Measurements from ENCODE around the gene CAMK2N2. TPM values are rescaled to one million over a fixed set of nuclear protein-coding genes. Genes with fewer than 3 reads are reported as not detected.

The CAMK2N2 gene
- total RNA-seq, 1 experiment from 2014 or later, result not detected

DNA sequence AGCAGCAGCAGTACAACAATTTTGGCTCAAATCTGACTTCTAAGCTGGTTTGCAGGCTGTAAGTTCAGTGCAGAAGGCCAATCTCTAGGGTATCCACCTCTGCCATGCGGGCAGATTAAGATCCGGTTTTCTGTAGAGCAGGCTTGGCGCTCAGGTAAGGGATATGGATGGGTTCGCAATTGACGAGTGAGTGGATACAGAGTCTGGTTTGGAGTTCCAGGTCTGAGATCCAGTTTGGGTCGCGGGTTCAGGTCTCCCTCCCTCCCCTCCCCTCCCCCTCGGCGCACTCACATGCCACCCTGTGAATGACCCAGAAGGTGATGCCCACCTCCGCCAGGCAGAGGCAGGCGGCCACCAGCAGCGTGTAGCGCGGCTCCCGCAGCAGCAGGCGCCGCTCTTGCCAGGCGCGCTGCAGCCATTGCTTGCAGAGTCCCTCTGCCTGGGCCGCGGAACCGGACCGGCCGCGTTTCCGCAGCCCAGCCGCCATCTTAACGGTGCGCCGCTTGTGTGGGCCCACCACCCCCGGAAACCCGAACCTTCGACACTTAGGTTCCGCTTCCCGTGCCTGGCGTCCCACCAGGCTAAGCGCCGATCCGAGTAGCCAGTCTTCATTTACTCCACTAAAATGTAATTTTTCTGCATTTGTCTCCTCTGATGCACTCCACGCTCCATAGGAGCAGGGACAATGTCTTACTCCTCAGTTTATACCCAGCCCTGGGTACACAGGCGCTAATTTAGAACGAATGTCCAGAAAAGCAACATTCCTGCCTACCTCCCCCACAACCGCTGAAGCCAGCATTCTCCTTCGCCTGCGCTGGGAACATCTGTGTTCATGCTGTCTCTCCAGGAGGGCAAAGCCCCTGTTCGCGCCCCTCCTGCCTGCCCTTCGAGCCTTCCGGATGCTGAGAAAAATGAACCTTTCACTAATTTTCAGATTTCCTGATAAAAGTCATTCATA is 12.6 kb downstream of the CAMK2N2 start, which contains the start of gene ALG3:
Gene ALG3, minus strand, starts transcription at position 509 of the 958 bp plus-strand sequence. Its CDS starts 22 bp downstream, at position 487.
- peak; percentile 74 for DNase-seq (ENCODE audit: low read depth)
- in situ Hi-C loops (cut with HindIII; ENCODE audit: low pct_unique_long_range_greater_than_20kb, low sequenced_read_pairs), result no loop called here

DNA sequence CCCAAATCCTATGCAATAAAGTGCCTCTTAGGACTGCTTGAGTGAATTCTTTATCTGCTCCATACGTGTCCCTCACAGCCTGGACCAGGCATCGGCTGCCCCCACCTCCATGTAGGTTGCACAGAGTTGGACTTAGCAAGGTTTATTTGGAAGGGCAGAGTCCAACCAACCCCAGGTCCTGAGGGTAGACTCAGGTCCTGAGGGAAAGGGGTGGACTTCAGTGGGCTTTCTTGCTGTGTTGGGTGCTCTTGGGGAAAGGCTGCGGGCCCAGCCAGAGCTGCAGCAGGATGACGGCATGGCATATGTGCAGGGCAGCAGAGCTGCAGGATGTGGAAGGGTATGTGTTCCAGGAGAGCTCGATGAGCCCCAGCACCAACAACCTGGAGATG is 19.1 kb downstream of the CAMK2N2 start:
- in situ Hi-C loops (cut with HindIII; ENCODE audit: low pct_unique_long_range_greater_than_20kb, low sequenced_read_pairs), result no loop called here

DNA sequence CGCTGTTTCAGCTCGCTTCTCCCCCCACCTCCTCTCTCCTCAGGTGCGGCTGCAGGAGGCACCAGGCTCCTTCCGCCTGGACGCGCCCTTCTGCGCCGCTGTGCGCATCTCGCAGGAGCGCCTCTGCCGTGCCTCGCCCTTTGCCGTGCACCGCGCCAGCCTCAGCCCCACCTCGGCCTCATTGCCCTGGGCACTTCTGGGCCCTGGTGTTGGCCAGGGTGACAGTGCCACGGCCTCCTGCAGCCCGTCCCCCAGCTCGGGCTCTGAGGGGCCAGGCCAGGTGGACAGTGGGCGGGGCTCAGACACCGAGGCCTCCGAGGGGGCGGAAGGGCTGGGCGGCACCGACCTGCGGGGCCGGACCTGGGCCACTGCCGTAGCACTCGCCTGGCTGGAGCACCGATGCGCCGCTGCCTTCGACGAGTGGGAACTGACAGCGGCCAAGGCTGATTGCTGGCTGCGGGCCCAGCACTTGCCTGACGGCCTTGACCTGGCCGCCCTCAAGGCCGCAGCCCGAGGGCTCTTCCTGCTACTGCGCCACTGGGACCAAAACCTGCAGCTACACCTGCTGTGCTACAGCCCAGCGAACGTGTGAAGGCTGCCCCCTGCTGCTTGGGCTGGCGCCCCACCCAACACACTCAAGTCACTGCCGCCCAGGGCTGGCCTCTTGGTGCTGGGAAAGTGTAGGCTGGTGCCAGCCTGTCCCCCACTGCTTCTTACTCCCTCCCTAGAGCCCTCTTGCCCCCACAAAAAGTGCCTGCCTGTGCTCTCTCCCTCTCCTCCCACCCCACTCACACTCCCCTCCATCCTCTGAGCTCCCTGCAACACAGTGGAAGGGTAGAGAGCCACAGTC is 19.7 kb downstream of the CAMK2N2 start:
- in situ Hi-C loops (cut with HindIII; ENCODE audit: low pct_unique_long_range_greater_than_20kb, low sequenced_read_pairs), result no loop called here
- DNase-seq (ENCODE audit: low read depth), result no peak

More for the DNA sequence above, 19.1 kb downstream of the CAMK2N2 start:
- DNase-seq (ENCODE audit: low read depth), result no peak

DNA sequence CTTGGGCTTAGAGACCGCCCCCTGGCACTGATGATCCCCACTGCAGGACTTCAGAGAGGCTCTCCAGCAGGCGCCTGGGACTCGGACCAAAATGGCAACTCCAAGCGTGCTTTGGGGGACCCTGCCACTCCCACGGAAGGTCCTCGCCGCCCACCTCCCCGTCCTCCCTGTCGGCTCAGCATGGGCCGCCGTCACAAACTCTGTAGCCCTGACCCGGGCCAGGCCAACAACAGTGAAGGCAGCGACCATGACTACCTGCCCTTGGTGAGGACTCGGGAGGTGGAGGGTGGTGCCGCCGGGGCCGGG is 20.3 kb downstream of the CAMK2N2 start:
- no peak for DNase-seq (ENCODE audit: low read depth)
- in situ Hi-C loops (cut with HindIII; ENCODE audit: low pct_unique_long_range_greater_than_20kb, low sequenced_read_pairs), result no loop called here

DNA sequence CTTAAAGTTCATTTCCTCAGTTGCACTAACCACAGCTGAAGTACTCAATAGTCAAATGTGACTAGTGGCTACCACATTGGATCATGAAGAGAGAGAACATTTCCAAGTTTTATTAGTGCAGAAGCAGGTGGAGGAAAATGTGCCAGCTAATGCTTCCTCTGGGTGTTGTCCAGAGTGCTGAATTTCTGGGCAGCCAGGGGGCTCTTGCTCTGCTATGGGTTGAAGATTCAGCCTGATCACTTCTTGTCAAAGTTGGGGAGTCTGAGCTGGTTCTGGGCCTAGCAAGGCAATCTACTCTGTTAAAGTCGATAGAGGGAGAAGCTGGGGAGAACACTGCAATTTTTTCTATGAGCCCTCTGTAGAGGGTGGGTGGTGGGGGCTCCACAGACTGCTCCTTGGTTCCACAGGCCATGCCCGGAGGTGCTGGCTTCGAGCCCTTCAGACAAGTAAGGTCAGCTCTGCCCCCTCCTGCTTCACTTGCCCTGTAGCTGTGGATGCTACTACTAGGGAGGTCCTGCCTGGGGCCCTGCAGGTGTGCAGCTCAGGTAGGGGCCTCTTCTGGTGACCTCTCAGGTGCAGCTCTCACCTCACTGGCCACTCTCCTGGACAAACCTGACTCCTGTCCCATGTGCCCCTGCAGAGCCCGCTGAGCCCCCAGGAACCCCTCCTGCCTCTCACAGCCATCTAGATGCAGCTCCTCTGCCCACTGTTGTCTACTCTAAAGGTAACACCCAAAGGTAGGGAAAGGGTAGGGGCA is 20.8 kb downstream of the CAMK2N2 start:
- in situ Hi-C loops (cut with HindIII; ENCODE audit: low pct_unique_long_range_greater_than_20kb, low sequenced_read_pairs), result no loop called here
- peak; percentile 30 for DNase-seq (ENCODE audit: low read depth)

DNA sequence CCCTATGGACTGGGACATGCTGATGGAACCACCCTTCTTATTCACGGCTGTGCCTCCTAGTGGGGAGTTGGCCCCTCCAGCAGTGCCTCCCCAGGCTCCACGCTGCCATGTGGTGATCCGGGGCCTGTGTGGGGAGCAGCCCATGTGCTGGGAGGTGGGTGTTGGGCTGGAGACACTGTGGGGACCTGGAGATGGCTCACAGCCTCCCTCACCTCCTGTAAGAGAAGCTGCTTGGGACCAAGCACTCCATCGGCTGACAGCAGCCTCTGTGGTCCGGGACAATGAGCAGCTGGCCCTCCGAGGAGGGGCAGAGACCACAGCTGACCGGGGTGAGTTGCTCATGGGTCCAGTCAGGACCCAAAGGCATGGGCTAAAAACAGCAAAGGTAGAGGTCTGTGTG is 21.6 kb downstream of the CAMK2N2 start:
- in situ Hi-C loops (cut with HindIII; ENCODE audit: low pct_unique_long_range_greater_than_20kb, low sequenced_read_pairs), result no loop called here

DNA sequence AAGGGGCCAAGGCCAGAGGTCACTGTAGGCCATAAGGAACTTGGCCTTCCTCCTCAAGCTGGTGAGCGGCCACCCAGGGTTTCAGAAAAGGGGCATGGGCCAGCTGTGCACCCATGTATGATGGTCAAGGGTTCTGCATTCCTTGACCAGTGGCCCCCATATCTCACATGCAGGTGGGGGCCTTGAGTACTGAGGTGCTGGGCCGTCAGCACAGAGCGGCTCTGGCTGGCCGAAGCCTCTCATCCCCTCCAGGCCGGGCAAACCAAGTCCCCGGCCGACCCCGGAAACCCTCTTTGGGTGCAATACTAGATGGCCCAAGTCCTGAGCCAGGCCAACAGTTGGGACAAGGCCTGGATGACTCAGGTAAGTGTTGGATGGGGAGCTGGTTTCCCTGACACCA is 22.1 kb downstream of the CAMK2N2 start:
- no peak for DNase-seq (ENCODE audit: low read depth)
- in situ Hi-C loops (cut with HindIII; ENCODE audit: low pct_unique_long_range_greater_than_20kb, low sequenced_read_pairs), result no loop called here

More for the DNA sequence above, 21.6 kb downstream of the CAMK2N2 start:
- DNase-seq (ENCODE audit: low read depth), result no peak

DNA sequence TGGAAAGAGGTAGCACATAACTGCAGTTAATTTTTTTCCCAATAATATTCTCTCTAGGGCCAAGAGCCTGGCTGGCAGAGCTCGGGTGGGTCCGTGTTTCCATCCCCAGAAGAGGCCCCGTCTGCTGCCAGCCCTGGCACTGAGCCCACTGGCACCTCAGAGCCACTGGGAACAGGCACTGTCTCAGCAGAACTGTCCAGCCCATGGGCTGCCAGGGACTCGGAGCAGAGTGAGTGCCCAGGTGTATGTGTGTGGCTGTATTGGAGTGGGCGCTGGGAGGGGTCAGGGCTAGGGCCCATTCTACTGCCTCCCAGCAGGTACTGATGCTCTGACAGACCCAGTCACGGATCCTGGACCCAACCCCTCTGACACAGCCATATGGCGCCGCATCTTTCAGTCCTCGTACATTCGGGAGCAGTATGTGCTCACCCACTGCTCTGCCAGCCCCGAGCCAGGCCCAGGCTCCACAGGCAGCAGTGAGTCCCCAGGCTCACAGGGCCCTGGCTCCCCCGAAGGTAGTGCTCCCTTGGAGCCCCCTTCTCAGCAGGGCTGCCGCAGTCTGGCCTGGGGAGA is 23.0 kb downstream of the CAMK2N2 start:
- DNase-seq (ENCODE audit: low read depth), result no peak
- in situ Hi-C loops (cut with HindIII; ENCODE audit: low pct_unique_long_range_greater_than_20kb, low sequenced_read_pairs), result no loop called here

DNA sequence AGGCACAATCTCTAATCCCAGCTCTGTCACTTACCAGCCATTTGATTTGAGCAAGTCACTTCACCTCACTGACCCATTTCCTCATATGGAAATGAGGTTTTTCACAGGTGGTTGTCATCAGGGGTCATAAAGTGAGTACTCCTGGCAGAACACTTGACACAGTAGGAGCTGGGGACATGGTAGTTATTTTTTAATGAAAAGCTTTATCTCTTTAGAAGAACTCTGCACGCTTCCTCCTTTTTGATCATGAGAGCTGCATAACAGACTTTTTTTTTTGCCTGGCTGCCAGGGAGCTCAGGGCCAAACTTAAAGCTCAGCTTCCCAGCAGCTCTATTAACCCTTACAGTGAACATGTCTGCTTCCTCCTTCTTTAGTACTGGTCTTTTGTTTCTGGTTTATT is 23.5 kb downstream of the CAMK2N2 start:
- DNase-seq (ENCODE audit: low read depth), result no peak
- in situ Hi-C loops (cut with HindIII; ENCODE audit: low pct_unique_long_range_greater_than_20kb, low sequenced_read_pairs), result no loop called here

DNA sequence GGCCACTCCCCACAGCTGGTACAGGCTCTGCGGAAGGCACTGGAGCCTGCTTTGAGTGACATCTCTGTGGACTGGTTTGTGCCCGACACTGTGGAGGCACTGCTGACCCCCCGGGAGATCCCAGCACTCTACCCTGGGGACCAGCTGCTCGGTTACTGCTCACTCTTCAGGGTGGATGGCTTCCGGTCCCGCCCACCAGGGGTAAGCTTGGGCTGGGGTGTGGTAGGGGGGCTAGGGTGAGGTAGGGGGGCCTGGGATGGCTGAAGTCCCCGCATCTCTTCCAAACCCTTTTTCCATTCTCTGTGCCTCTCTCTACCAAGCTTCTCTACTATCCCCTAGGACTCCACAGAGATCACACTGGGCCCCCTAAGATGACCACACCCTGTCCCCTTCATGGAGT is 24.1 kb downstream of the CAMK2N2 start:
- DNase-seq (ENCODE audit: low read depth), result no peak
- in situ Hi-C loops (cut with HindIII; ENCODE audit: low pct_unique_long_range_greater_than_20kb, low sequenced_read_pairs), result no loop called here

DNA sequence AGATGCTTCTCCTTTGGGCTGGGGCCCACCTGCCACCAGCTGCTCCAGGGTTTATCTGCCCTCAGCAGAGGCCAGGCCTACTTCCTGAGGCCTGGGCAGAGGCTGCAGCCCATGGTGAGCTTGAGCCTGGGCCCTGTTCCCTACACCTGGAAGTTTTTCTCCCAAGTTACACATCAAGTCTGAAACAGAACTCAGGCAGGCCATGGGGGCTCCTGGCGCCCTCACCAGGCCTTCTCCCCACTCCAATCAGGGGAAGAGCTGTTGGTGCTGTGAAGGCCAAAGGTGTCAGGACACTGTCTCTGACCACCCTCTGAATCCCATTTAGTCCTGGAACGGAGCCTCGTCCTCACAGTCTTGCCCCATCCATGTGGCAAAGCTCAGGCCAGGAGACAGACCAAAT is 24.7 kb downstream of the CAMK2N2 start:
- in situ Hi-C loops (cut with HindIII; ENCODE audit: low pct_unique_long_range_greater_than_20kb, low sequenced_read_pairs), result no loop called here
- DNase-seq (ENCODE audit: low read depth), result no peak

DNA sequence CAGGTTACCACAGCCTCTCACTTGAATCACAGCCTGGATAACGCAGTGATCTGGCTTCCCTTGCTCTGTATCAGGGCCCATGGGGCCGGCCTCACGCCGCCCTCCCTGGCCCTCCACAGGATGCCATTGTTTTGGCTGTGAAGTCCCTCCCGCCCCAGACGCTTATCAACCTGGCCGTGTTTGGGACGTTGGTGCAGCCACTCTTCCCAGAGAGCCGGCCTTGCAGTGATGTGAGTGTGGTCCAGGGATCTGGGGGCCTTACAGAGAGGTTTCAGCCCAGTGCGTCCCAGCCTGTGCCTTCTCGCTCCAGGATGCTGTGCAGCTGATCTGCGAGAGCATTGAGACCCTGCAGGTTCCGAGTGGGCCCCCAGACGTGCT is 25.3 kb downstream of the CAMK2N2 start:
- no peak for DNase-seq (ENCODE audit: low read depth)
- in situ Hi-C loops (cut with HindIII; ENCODE audit: low pct_unique_long_range_greater_than_20kb, low sequenced_read_pairs), result no loop called here

DNA sequence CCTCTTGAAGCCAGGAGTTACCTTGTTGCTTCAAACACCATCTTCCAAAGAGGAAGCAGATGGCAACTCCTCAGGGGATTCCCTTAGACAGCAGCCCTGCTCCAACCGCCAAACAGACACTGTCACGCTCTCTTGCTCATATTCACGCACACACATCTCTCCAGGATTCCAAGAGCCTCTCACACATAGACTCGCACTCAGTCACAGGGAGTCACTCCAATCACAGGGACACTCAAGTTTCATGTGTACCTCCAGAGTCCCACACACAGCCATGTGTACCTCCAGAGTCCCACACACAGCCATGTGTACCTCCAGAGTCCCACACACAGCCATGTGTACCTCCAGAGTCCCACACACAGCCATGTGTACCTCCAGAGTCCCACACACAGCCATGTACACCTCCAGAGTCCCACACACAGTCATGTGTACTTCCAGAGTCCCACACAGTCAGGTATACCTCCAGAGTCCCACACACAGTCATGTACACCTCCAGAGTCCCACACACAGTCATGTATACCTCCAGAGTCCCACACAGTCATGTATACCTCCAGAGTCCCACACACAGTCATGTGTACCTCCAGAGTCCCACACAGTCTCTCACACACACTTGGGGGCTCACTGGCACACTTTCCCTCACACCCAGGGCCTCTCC is 25.8 kb downstream of the CAMK2N2 start:
- in situ Hi-C loops (cut with HindIII; ENCODE audit: low pct_unique_long_range_greater_than_20kb, low sequenced_read_pairs), result no loop called here
- DNase-seq (ENCODE audit: low read depth), result peak; percentile 27

DNA sequence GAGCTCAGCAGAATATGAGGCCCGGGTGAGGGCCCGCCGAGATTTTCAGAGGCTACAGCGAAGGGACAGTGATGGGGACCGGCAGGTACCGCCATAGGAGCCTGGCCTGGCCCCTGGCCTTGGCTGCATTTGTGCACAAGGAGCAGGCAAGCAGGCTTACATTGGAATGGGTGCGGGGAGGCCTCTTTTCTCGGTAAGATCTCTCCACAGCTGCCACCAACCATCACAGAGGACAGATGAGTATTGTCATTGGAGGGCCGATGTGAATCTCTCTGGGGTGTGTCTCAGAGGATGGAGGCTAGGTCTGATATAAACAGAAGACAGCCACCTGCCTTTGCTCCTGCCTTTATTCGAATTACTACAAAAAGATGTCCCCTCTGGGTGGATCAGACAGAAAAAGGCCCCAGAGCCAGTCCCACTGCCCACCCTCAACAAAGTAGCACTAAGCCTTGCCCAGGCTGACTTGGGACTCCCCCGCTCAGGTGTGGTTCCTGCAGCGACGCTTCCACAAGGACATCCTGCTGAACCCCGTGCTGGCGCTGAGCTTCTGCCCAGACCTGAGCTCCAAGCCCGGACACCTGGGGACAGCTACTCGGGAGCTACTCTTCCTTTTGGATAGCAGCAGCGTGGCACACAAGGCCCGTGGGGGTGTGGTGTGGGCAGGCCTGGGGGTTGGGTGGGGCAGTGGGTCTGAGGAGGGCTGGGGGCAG is 26.5 kb downstream of the CAMK2N2 start:
- no peak for DNase-seq (ENCODE audit: low read depth)
- in situ Hi-C loops (cut with HindIII; ENCODE audit: low pct_unique_long_range_greater_than_20kb, low sequenced_read_pairs), result no loop called here

DNA sequence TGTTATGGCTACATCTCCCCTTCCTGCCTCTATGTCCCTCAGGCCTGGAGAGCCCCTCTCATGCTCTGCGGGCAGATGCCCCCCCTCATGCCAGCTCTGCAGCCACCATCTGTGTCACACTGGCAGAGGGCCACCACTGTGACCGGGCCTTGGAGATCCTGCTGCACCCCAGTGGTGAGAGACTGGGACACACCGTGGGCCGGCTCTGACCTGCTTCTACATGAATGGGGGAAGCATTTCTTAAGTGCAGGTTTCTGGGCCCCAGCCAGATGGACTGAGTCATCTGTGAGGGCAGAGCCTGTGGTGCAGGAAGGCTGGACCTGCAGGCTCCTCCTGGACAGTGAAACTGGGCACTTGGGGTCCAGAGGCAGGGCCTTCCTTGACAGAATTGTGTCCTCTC is 27.1 kb downstream of the CAMK2N2 start:
- peak; percentile 83 for DNase-seq (ENCODE audit: low read depth)

DNA sequence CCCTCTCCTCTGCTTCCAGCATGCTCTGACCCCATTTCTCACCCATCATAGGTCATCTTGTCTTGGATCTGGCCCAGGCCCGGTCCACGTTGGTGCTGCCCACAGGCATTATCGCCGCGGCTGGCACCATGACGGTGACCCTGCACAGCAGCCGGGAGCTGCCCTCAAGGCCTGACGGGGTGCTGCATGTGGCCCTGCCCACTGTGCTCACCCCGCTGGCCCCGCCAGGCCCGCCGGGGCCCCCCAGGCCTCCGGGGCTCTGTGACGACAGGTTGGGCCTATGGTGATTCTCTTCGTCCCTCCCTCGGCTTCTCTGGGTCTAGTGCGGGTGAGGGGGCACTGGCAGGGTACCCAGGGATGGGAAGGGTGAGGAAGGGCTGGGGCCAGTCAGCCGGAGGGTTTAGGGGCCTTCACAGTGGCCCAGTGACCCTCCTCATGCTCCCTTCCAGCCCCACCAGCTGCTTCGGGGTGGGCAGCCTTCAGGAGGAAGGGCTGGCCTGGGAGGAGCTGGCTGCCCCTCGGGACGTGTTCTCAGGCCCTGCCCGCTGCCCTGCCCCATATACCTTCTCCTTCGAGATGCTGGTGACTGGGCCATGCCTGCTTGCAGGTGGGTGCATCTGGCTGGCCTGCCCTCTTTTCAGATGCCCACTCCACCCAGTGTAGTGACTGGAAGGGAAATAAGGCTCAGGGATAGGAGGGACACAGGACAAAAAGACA is 28.1 kb downstream of the CAMK2N2 start:
- in situ Hi-C loops (cut with HindIII; ENCODE audit: low pct_unique_long_range_greater_than_20kb, low sequenced_read_pairs), result no loop called here

More for the DNA sequence above, 27.1 kb downstream of the CAMK2N2 start:
- in situ Hi-C loops (cut with HindIII; ENCODE audit: low pct_unique_long_range_greater_than_20kb, low sequenced_read_pairs), result no loop called here

DNA sequence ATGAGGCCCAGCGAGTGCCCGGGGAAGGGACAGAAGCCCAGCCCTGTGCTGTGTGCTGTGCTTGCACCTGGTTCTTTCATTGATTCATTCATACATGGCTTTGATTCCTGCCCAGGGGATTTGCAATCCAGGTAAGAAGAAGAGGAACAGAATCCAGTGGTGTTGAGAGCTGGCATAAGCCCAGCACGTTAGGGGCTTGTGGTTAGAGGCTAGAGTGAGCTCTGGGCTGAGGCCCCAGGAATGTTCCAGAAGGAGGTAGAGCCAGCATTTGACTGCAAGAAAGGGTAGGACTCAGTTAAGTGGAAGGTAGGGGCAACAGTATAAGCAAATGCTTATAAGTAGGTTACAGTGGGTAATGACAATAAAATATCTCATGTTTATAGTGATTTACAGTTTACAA is 29.7 kb downstream of the CAMK2N2 start:
- no peak for DNase-seq (ENCODE audit: low read depth)
- in situ Hi-C loops (cut with HindIII; ENCODE audit: low pct_unique_long_range_greater_than_20kb, low sequenced_read_pairs), result no loop called here

More for the DNA sequence above, 28.1 kb downstream of the CAMK2N2 start:
- DNase-seq (ENCODE audit: low read depth), result no peak

Measured in Caki2 (cell line).